HEK293 (cell line): ENCODE results near the gene FUT6.

Experiments
- CTCF ChIA-PET: fragments of 350-600 bp; formaldehyde crosslinking; extraction: SDS; loops from one replicate; lab custom pipeline; 2021; ENCODE audit warnings: antibody characterized with exemption; lab: Yijun Ruan, JAX
- POLR2A ChIA-PET: fragments of 300-600 bp; formaldehyde crosslinking; extraction: SDS; loops from one replicate; lab custom pipeline; 2020; ENCODE audit warnings: antibody characterized with exemption, inconsistent platforms; lab: Yijun Ruan, JAX
- H3K27ac ChIP-seq: fragments of 200-500 bp; sonication (Bioruptor generic); 2 replicates; pipeline ENCODE4 v1.5.1; 2014; ENCODE audit warnings: low read depth, low read length, control low read depth, inconsistent platforms; ENCODE audit errors: extremely low read depth
- H3K36me3 ChIP-seq, 2 experiments: fragments of 200-500 bp in 1 of 2; sonication (Bioruptor generic) in 1 of 2; 1 replicate in 1 of 2; 2 replicates in 1 of 2; pipeline ENCODE4 v1.5.1; 2014 to 2017; ENCODE audit warnings: inconsistent platforms in 2 of 2, low read length in 2 of 2; ENCODE audit not compliant: control insufficient read depth in 2 of 2, insufficient read depth in 1 of 2
- H3K4me1 ChIP-seq: fragments of 200-500 bp; sonication (Bioruptor generic); 2 replicates; pipeline ENCODE4 v1.5.1; 2014; ENCODE audit warnings: mild to moderate bottlenecking, low read length, inconsistent platforms; ENCODE audit not compliant: control insufficient read depth, insufficient read depth
- H3K4me3 ChIP-seq: 2 replicates; pipeline ENCODE4 v1.5.1; 2011; ENCODE audit warnings: low read depth, mild to moderate bottlenecking, control low read depth, low read length, moderate library complexity
- H3K9me3 ChIP-seq: fragments of 200-500 bp; sonication (Bioruptor generic); 2 replicates; pipeline ENCODE4 v1.5.1; 2014; ENCODE audit warnings: low read depth, low read length, inconsistent platforms; ENCODE audit not compliant: control insufficient read depth, insufficient read depth
- CTCF ChIP-seq: fragments of 450-650 bp; formaldehyde crosslinking; IDR thresholded peaks from 2 replicates; pipeline ENCODE4 v1.5.1; 2016; ENCODE audit warnings: missing biosample characterization, missing genetic modification characterization
- KLF1 ChIP-seq: fragments of 450-650 bp; formaldehyde crosslinking; IDR thresholded peaks from 2 replicates; pipeline ENCODE4 v1.5.1; 2016; ENCODE audit warnings: missing biosample characterization, missing genetic modification characterization
- KLF7 ChIP-seq: fragments of 450-650 bp; formaldehyde crosslinking; IDR thresholded peaks from 2 replicates; pipeline ENCODE4 v1.5.1; 2016; ENCODE audit warnings: missing biosample characterization, missing genetic modification characterization, borderline replicate concordance
- KLF9 ChIP-seq: fragments of 450-650 bp; formaldehyde crosslinking; IDR thresholded peaks from 2 replicates; pipeline ENCODE4 v1.5.1; 2016; ENCODE audit warnings: missing biosample characterization, missing genetic modification characterization, low read depth
- MZF1 ChIP-seq: fragments of 450-650 bp; formaldehyde crosslinking; IDR thresholded peaks from 2 replicates; pipeline ENCODE4 v1.5.1; 2017; ENCODE audit warnings: missing biosample characterization, missing genetic modification characterization, borderline replicate concordance
- PATZ1 ChIP-seq: fragments of 450-650 bp; formaldehyde crosslinking; IDR thresholded peaks from 2 replicates; pipeline ENCODE4 v1.5.1; 2016; ENCODE audit warnings: missing biosample characterization, missing genetic modification characterization
- PRDM4 ChIP-seq: fragments of 450-650 bp; formaldehyde crosslinking; IDR thresholded peaks from 2 replicates; pipeline ENCODE4 v1.5.1; 2017; ENCODE audit warnings: missing biosample characterization, missing genetic modification characterization
- SCRT2 ChIP-seq: fragments of 450-650 bp; formaldehyde crosslinking; IDR thresholded peaks from 2 replicates; pipeline ENCODE4 v1.5.1; 2016; ENCODE audit warnings: missing biosample characterization, missing genetic modification characterization
- SP2 ChIP-seq: fragments of 450-650 bp; formaldehyde crosslinking; IDR thresholded peaks from 2 replicates; pipeline ENCODE4 v1.5.1; 2016; ENCODE audit warnings: missing biosample characterization, missing genetic modification characterization
- TCF7L2 ChIP-seq: IDR thresholded peaks from 2 replicates; pipeline ENCODE4 v1.6.1; 2011; ENCODE audit warnings: low read depth, mild to moderate bottlenecking, inconsistent platforms, low read length, moderate library complexity, borderline replicate concordance
- YY2 ChIP-seq: fragments of 450-650 bp; formaldehyde crosslinking; IDR thresholded peaks from 2 replicates; pipeline ENCODE4 v1.5.1; 2016; ENCODE audit warnings: missing biosample characterization, missing genetic modification characterization
- ZBTB20 ChIP-seq: fragments of 450-650 bp; formaldehyde crosslinking; IDR thresholded peaks from 2 replicates; pipeline ENCODE4 v1.5.1; 2016; ENCODE audit warnings: missing biosample characterization, missing genetic modification characterization
- ZBTB8A ChIP-seq: fragments of 450-650 bp; formaldehyde crosslinking; IDR thresholded peaks from 2 replicates; pipeline ENCODE4 v1.5.1; 2016; ENCODE audit warnings: missing biosample characterization, missing genetic modification characterization
- ZFHX2 ChIP-seq: fragments of 450-650 bp; formaldehyde crosslinking; conservative IDR thresholded peaks from 2 replicates; pipeline ENCODE4 v1.5.1; 2016; ENCODE audit warnings: missing biosample characterization, missing genetic modification characterization
- ZFP41 ChIP-seq: fragments of 450-650 bp; formaldehyde crosslinking; IDR thresholded peaks from 2 replicates; pipeline ENCODE4 v1.5.1; 2016; ENCODE audit warnings: missing biosample characterization, missing genetic modification characterization, borderline replicate concordance
- ZFP69B ChIP-seq: fragments of 450-650 bp; formaldehyde crosslinking; IDR thresholded peaks from 2 replicates; pipeline ENCODE4 v1.5.1; 2016; ENCODE audit warnings: missing biosample characterization, missing genetic modification characterization
- ZNF16 ChIP-seq: fragments of 450-650 bp; formaldehyde crosslinking; IDR thresholded peaks from 2 replicates; pipeline ENCODE4 v1.5.1; 2016; ENCODE audit warnings: low read depth, missing biosample characterization, missing genetic modification characterization
- ZNF174 ChIP-seq: fragments of 450-650 bp; formaldehyde crosslinking; IDR thresholded peaks from 2 replicates; pipeline ENCODE4 v1.5.0; 2017; ENCODE audit warnings: missing biosample characterization, mild to moderate bottlenecking, missing genetic modification characterization
- ZNF18 ChIP-seq: fragments of 450-650 bp; formaldehyde crosslinking; IDR thresholded peaks from 2 replicates; pipeline ENCODE4 v1.5.1; 2016; ENCODE audit warnings: missing biosample characterization, missing genetic modification characterization
- ZNF214 ChIP-seq: fragments of 450-650 bp; formaldehyde crosslinking; IDR thresholded peaks from 2 replicates; pipeline ENCODE4 v1.5.1; 2017; ENCODE audit warnings: missing biosample characterization, mild to moderate bottlenecking, missing genetic modification characterization, borderline replicate concordance
- ZNF23 ChIP-seq: fragments of 450-650 bp; formaldehyde crosslinking; IDR thresholded peaks from 2 replicates; pipeline ENCODE4 v1.5.1; 2016; ENCODE audit warnings: missing biosample characterization, missing genetic modification characterization, borderline replicate concordance
- ZNF24 ChIP-seq: fragments of 450-650 bp; formaldehyde crosslinking; IDR thresholded peaks from 2 replicates; pipeline ENCODE4 v1.5.1; 2016; ENCODE audit warnings: missing biosample characterization, missing genetic modification characterization
- ZNF266 ChIP-seq: fragments of 450-650 bp; formaldehyde crosslinking; IDR thresholded peaks from 2 replicates; pipeline ENCODE4 v1.5.1; 2016; ENCODE audit warnings: missing biosample characterization, missing genetic modification characterization, low read depth
- ZNF404 ChIP-seq: fragments of 450-650 bp; formaldehyde crosslinking; IDR thresholded peaks from 2 replicates; pipeline ENCODE4 v1.5.1; 2017; ENCODE audit warnings: missing biosample characterization, missing genetic modification characterization
- ZNF449 ChIP-seq: fragments of 450-650 bp; formaldehyde crosslinking; IDR thresholded peaks from 2 replicates; pipeline ENCODE4 v1.5.1; 2017; ENCODE audit warnings: missing biosample characterization, mild to moderate bottlenecking, missing genetic modification characterization, moderate library complexity
- ZNF514 ChIP-seq: fragments of 450-650 bp; formaldehyde crosslinking; IDR thresholded peaks from 2 replicates; pipeline ENCODE4 v1.5.1; 2016; ENCODE audit warnings: missing biosample characterization, missing genetic modification characterization
- ZNF549 ChIP-seq: fragments of 450-650 bp; IDR thresholded peaks from 2 replicates; pipeline ENCODE4 v1.5.1; 2018; ENCODE audit warnings: missing biosample characterization, missing genetic modification characterization, mild to moderate bottlenecking, inconsistent platforms, moderate library complexity
- ZNF837 ChIP-seq: fragments of 450-650 bp; formaldehyde crosslinking; IDR thresholded peaks from 2 replicates; pipeline ENCODE4 v1.5.1; 2016; ENCODE audit warnings: missing biosample characterization, missing genetic modification characterization

The FUT6 gene

GRCh38 chr19:5829567-5830310, 9.8 kb downstream of the FUT6 start:
- Histone ChIP-seq H3K4me3 (no peak overlapping the region), H3K4me1 (peaks cover 6% of the 10 kb centered on the region), H3K9me3 (no peaks in the 10 kb centered on the region), H3K27ac (no peak overlapping the region), H3K36me3 (no peaks in the 10 kb centered on the region)
- ChIA-PET POLR2A (interaction anchor here (1.0 kb wide), 1 partner anchor 17 kb away, joined by 8 read pairs; no protein-coding TSS in a partner anchor), CTCF (interaction anchor here (0.6 to 3.2 kb wide), 2 partner anchors 26 to 32 kb away, joined by 5 to 27 read pairs; partner anchors contain the start of gene NRTN)
- TF ChIP-seq KLF7 (tag by site-specific recombination), result no peak
- TF ChIP-seq TCF7L2, result no peak
- TF ChIP-seq ZNF514 (tag by site-specific recombination), result no peak
- TF ChIP-seq ZFP41, result no peak
- TF ChIP-seq ZNF18 (tag by site-specific recombination), result no peak
- no peak for TF ChIP-seq ZFP69B
- 0 out of 2 replicates have a peak, but pooled peaks have one; percentile 6 for TF ChIP-seq ZBTB8A (tag by site-specific recombination)
- TF ChIP-seq PRDM4 (tag by site-specific recombination), result 0 out of 2 replicates have a peak, but pooled peaks have one; percentile 37
- TF ChIP-seq CTCF, result no peak
- no peak for TF ChIP-seq ZNF174 (tag by site-specific recombination)
- TF ChIP-seq ZNF266 (tag by site-specific recombination), result no peak
- no peak for TF ChIP-seq KLF9 (tag by site-specific recombination)
- TF ChIP-seq ZNF24 (tag by site-specific recombination), result no peak
- TF ChIP-seq ZNF549, result no peak
- no peak for TF ChIP-seq ZNF404 (tag by site-specific recombination)
- no peak for TF ChIP-seq ZNF214 (tag by site-specific recombination)
- TF ChIP-seq YY2, result no peak
- no peak for TF ChIP-seq ZNF23
- no peak for TF ChIP-seq ZNF449 (tag by site-specific recombination)
- no peak for TF ChIP-seq ZBTB20 (tag by site-specific recombination)
- 0 out of 2 replicates have a peak, but pooled peaks have one; percentile 6 for TF ChIP-seq SP2
- TF ChIP-seq ZNF16 (tag by site-specific recombination), result no peak
- TF ChIP-seq ZNF837 (tag by site-specific recombination), result no peak
- 0 out of 2 replicates have a peak, but pooled peaks have one; percentile 2 for TF ChIP-seq ZFHX2 (tag by site-specific recombination)
- TF ChIP-seq KLF1 (tag by site-specific recombination), result no peak
- no peak for TF ChIP-seq PATZ1 (tag by site-specific recombination)
- no peak for TF ChIP-seq SCRT2
- TF ChIP-seq MZF1, result no peak
